ENCODE data around the gene CAMK1D.

Gene CAMK1D

GRCh38 chr10:12631216-12631615 lies 281.9 kb downstream of the CAMK1D start:
- no peak overlapping the region for H3K4me3 ChIP-seq (ENCODE audit: low read depth, low read length)
- DNase-seq (ENCODE audit: low read depth) = peak; percentile 5
- TF ChIP-seq CTCF (IDR thresholded peaks at IDR 0.05; ENCODE audit: low read depth, low read length) = no peak

- DNase-seq (ENCODE audit: low read depth) = no peak
- TF ChIP-seq MAX (IDR thresholded peaks at IDR 0.05; ENCODE audit: low read depth, low read length) = no peak
- no peak for TF ChIP-seq MYC (IDR thresholded peaks at IDR 0.05; ENCODE audit: low read depth, low read length)
- no peak for TF ChIP-seq POLR2A (IDR thresholded peaks at IDR 0.05; ENCODE audit: extremely low read depth, insufficient read length)
- no peak for TF ChIP-seq CTCF (IDR thresholded peaks at IDR 0.05; ENCODE audit: low read depth, low read length)
Observed at GRCh38 chr10:12631787-12632562, 282.6 kb downstream of the CAMK1D start.

GRCh38 chr10:12633776-12634620 lies 284.7 kb downstream of the CAMK1D start:
- no peak for DNase-seq (ENCODE audit: low read depth)
- H3K4me3 ChIP-seq (ENCODE audit: low read depth, low read length) = no peak overlapping the region
- no peak for TF ChIP-seq POLR2A (IDR thresholded peaks at IDR 0.05; ENCODE audit: extremely low read depth, insufficient read length)
- no peak for TF ChIP-seq MAX (IDR thresholded peaks at IDR 0.05; ENCODE audit: low read depth, low read length)
- no peak for TF ChIP-seq CTCF (IDR thresholded peaks at IDR 0.05; ENCODE audit: low read depth, low read length)
- no peak for TF ChIP-seq MYC (IDR thresholded peaks at IDR 0.05; ENCODE audit: low read depth, low read length)

More at GRCh38 chr10:12631787-12632562, 282.6 kb downstream of the CAMK1D start:
- no peak overlapping the region for H3K4me3 ChIP-seq (ENCODE audit: low read depth, low read length)

- no peak for TF ChIP-seq MAX (IDR thresholded peaks at IDR 0.05; ENCODE audit: low read depth, low read length)
- no peak for TF ChIP-seq POLR2A (IDR thresholded peaks at IDR 0.05; ENCODE audit: extremely low read depth, insufficient read length)
- TF ChIP-seq CTCF (IDR thresholded peaks at IDR 0.05; ENCODE audit: low read depth, low read length) = no peak
- TF ChIP-seq MYC (IDR thresholded peaks at IDR 0.05; ENCODE audit: low read depth, low read length) = no peak
- no peak for DNase-seq (ENCODE audit: low read depth)
- H3K4me3 ChIP-seq (ENCODE audit: low read depth, low read length) = no peak overlapping the region
Observed at GRCh38 chr10:12634621-12634931, 285.2 kb downstream of the CAMK1D start.

GRCh38 chr10:12635127-12635541 lies 285.8 kb downstream of the CAMK1D start:
- DNase-seq (ENCODE audit: low read depth) = no peak
- TF ChIP-seq MYC (IDR thresholded peaks at IDR 0.05; ENCODE audit: low read depth, low read length) (no peak), POLR2A (IDR thresholded peaks at IDR 0.05; ENCODE audit: extremely low read depth, insufficient read length) (no peak), MAX (IDR thresholded peaks at IDR 0.05; ENCODE audit: low read depth, low read length) (no peak), CTCF (IDR thresholded peaks at IDR 0.05; ENCODE audit: low read depth, low read length) (no peak)
- no peak overlapping the region for H3K4me3 ChIP-seq (ENCODE audit: low read depth, low read length)

All from NB4 (cell line).